GM23338 (cell line): ENCODE data around the gene ACTMAP.

Experiments
- EZH2 ChIP-seq: fragments of 200-600 bp; sonication (generic); IDR thresholded peaks from one replicate; pipeline ENCODE4 v1.8.0; 2017; ENCODE audit warnings: antibody characterized with exemption, mild to moderate bottlenecking, low read depth; ENCODE audit not compliant: unreplicated experiment
- POLR2AphosphoS5 ChIP-seq: IDR thresholded peaks from 2 replicates; pipeline ENCODE4 v1.6.1; 2016; ENCODE audit warnings: antibody characterized with exemption, low read depth

- TF ChIP-seq POLR2AphosphoS5 (no peak), EZH2 (no peak)
These were observed 26.8 kb upstream of the ACTMAP start for GRCh38 chr19:40776932-40777644.
